IMR-90 (cell line): ENCODE data around the gene CDRT4. TPM values are rescaled to one million over a fixed set of nuclear protein-coding genes. Genes with fewer than 3 reads are reported as not detected.

Experiments
- ATAC-seq: fragments of 200-7000 bp; cut with Tn5 transposase; 2 replicates; pipeline ENCODE4 v1.9.1; 2020; ENCODE audit warnings: low read depth, mild to moderate bottlenecking, moderate library complexity
- BruUV-seq: library from RNA; stranded (reverse); fragments of 400-500 nt; replicated peaks from 2 replicates; lab custom pipeline; 2021; lab: Mats Ljungman, UMichigan
- CTCF ChIA-PET: fragments of 300-600 bp; formaldehyde crosslinking; extraction: SDS; loops from one replicate; lab custom pipeline; 2021; ENCODE audit warnings: antibody characterized with exemption; lab: Yijun Ruan, JAX
- POLR2A ChIA-PET: fragments of 300-600 bp; sonication (Branson Sonifier 250); formaldehyde crosslinking; loops from one replicate; lab custom pipeline; 2022; ENCODE audit warnings: antibody characterized with exemption; ENCODE audit not compliant: unreplicated experiment; lab: Charles Lee
- DNase-seq: peaks from one replicate; pipeline ENCODE4 v3.0.0; 2013
- H2AFZ ChIP-seq: replicated peaks from 2 replicates; pipeline ENCODE3; 2013; ENCODE audit warnings: low read length, mild to moderate bottlenecking; ENCODE audit not compliant: poor library complexity
- H2AK5ac ChIP-seq: 2 replicates; pipeline ENCODE4 v1.6.1; 2013; ENCODE audit warnings: low read depth, low read length, inconsistent platforms
- H2AK9ac ChIP-seq: replicated peaks from 2 replicates; pipeline ENCODE3; 2013; ENCODE audit warnings: mild to moderate bottlenecking, low read depth, low read length, moderate library complexity; ENCODE audit not compliant: poor library complexity
- H2BK120ac ChIP-seq: 2 replicates; pipeline ENCODE4 v1.6.1; 2013; ENCODE audit warnings: low read depth, low read length, inconsistent platforms
- H2BK15ac ChIP-seq: 3 replicates; pipeline ENCODE4 v1.6.1; 2013; ENCODE audit warnings: low read depth, low read length, inconsistent platforms
- H2BK20ac ChIP-seq: 2 replicates; pipeline ENCODE4 v1.6.1; 2013; ENCODE audit warnings: low read depth, mild to moderate bottlenecking, inconsistent platforms, low read length, moderate library complexity
- H2BK5ac ChIP-seq: 2 replicates; pipeline ENCODE4 v1.6.1; 2013; ENCODE audit warnings: mild to moderate bottlenecking, low read depth, low read length, inconsistent platforms; ENCODE audit not compliant: poor library complexity, severe bottlenecking
- H3K14ac ChIP-seq: replicated peaks from 2 replicates; pipeline ENCODE4 v1.6.1; 2013; ENCODE audit warnings: low read depth, low read length, inconsistent platforms
- H3K18ac ChIP-seq: 2 replicates; pipeline ENCODE4 v1.6.1; 2013; ENCODE audit warnings: low read depth, low read length, control low read depth
- H3K23ac ChIP-seq: 2 replicates; pipeline ENCODE4 v1.6.1; 2013; ENCODE audit warnings: low read depth, low read length, inconsistent platforms
- H3K27ac ChIP-seq: 2 replicates; pipeline ENCODE4 v1.5.1; 2013; ENCODE audit warnings: mild to moderate bottlenecking, control low read depth, low read length; ENCODE audit not compliant: insufficient read depth
- H3K27me3 ChIP-seq: 2 replicates; pipeline ENCODE4 v1.6.1; 2013; ENCODE audit warnings: low read length; ENCODE audit not compliant: control insufficient read depth, insufficient read depth
- H3K36me3 ChIP-seq: 2 replicates; pipeline ENCODE4 v1.6.1; 2013; ENCODE audit warnings: low read length, mixed read lengths; ENCODE audit not compliant: control insufficient read depth, insufficient read depth
- H3K4ac ChIP-seq: 2 replicates; pipeline ENCODE4 v1.6.1; 2013; ENCODE audit warnings: low read depth, low read length, inconsistent platforms
- H3K4me1 ChIP-seq: 2 replicates; pipeline ENCODE4 v1.6.1; 2013; ENCODE audit warnings: low read length, mixed read lengths; ENCODE audit not compliant: control insufficient read depth, insufficient read depth
- H3K4me2 ChIP-seq: 2 replicates; pipeline ENCODE4 v1.6.1; 2013; ENCODE audit warnings: low read depth, mild to moderate bottlenecking, control low read depth, low read length, moderate library complexity
- H3K4me3 ChIP-seq: 2 replicates; pipeline ENCODE4 v1.5.1; 2013; ENCODE audit warnings: low read depth, mild to moderate bottlenecking, control low read depth, low read length, moderate library complexity; ENCODE audit not compliant: insufficient read depth
- H3K56ac ChIP-seq: 2 replicates; pipeline ENCODE4 v1.6.1; 2013; ENCODE audit warnings: low read length, inconsistent platforms; ENCODE audit not compliant: insufficient read depth; ENCODE audit errors: extremely low read depth
- H3K79me1 ChIP-seq, 2 experiments: 2 replicates each; pipeline ENCODE4 v1.6.1; 2013; ENCODE audit warnings: low read length in 2 of 2, inconsistent platforms in 1 of 2, low read depth in 1 of 2
- H3K9ac ChIP-seq: 2 replicates; pipeline ENCODE4 v1.6.1; 2013; ENCODE audit warnings: low read depth, low read length, control low read depth
- H3K9me1 ChIP-seq: 2 replicates; pipeline ENCODE4 v1.6.1; 2013; ENCODE audit warnings: low read length, inconsistent platforms; ENCODE audit not compliant: insufficient read depth
- H3K9me3 ChIP-seq: 2 replicates; pipeline ENCODE4 v1.6.1; 2013; ENCODE audit warnings: low read length; ENCODE audit not compliant: control insufficient read depth, insufficient read depth
- H4K20me1 ChIP-seq: 2 replicates; pipeline ENCODE4 v1.6.1; 2013; ENCODE audit warnings: low read length, inconsistent platforms; ENCODE audit not compliant: insufficient read depth
- H4K5ac ChIP-seq: 2 replicates; pipeline ENCODE4 v1.6.1; 2013; ENCODE audit warnings: mild to moderate bottlenecking, low read depth, low read length, control low read depth
- H4K8ac ChIP-seq, 2 experiments: 2 replicates each; pipeline ENCODE4 v1.6.1; 2013; ENCODE audit warnings: low read depth in 2 of 2, low read length in 2 of 2, control low read depth in 1 of 2, inconsistent platforms in 1 of 2
- H4K91ac ChIP-seq: 2 replicates; pipeline ENCODE4 v1.6.1; 2013; ENCODE audit warnings: low read depth, low read length, inconsistent platforms; ENCODE audit not compliant: insufficient read depth
- CHD1 ChIP-seq: IDR thresholded peaks from 2 replicates; pipeline ENCODE4 v1.6.1; 2012; ENCODE audit warnings: low read depth, low read length, improper control_type of control experiment
- RFX5 ChIP-seq: IDR thresholded peaks from 2 replicates; pipeline ENCODE4 v1.8.0; 2012; ENCODE audit warnings: low read depth, mild to moderate bottlenecking, low read length, moderate library complexity
- WGBS, 2 experiments: methylation state at CpG; one replicate each; pipeline versions ENCODE4 v1.1.5 to v1.1.7; 2013; ENCODE audit warnings: missing lambda C conversion rate in 2 of 2; ENCODE audit not compliant: insufficient read length in 1 of 2; ENCODE audit errors: extremely low coverage in 2 of 2; 5-methylcytosine and 5-hydroxymethylcytosine counted together
- dilution Hi-C: fragments of 300-500 bp; cut with HindIII; formaldehyde crosslinking; loops from one replicate; pipeline ENCODE4 v1.14.3; 2018; ENCODE audit warnings: low sequenced_read_pairs; ENCODE audit not compliant: unreplicated experiment
- in situ Hi-C: fragments of 300-500 bp; cut with MboI; formaldehyde crosslinking; loops from 3 replicates; pipeline ENCODE4 v1.14.3; 2019; ENCODE audit warnings: low sequenced_read_pairs, inconsistent platforms, mixed read lengths
- intact Hi-C: fragments of 100-400 bp; cut with micrococcal nuclease; formaldehyde crosslinking; loops from 2 replicates; pipeline ENCODE4 v1.10.0; 2022
- polyA plus RNA-seq, 3 experiments: library from polyadenylated mRNA; depleted of rRNA; stranded (reverse); fragments of >200 nt; gene quantifications; 2 replicates each; pipeline ENCODE4 v1.2.3, GENCODE V29; 2012; ENCODE audit warnings: low replicate concordance in 1 of 3
- total RNA-seq: library from RNA; depleted of rRNA; stranded (reverse); fragments of >200 nt; gene quantifications from 2 replicates; pipeline ENCODE4 v1.2.3, GENCODE V29; 2012
- TF ChIP-seq, protein P1 (sequence below): fragments of 150-350 bp; IDR thresholded peaks from 2 replicates; pipeline ENCODE4 v1.6.1; 2017; ENCODE audit warnings: mild to moderate bottlenecking, antibody characterized with exemption, low read length, low read depth

Gene CDRT4
- total and polyA plus RNA-seq, 2 of the 4 experiments (the other 2 are of a cell fraction) = 0.90 to 3.7 TPM

DNA sequence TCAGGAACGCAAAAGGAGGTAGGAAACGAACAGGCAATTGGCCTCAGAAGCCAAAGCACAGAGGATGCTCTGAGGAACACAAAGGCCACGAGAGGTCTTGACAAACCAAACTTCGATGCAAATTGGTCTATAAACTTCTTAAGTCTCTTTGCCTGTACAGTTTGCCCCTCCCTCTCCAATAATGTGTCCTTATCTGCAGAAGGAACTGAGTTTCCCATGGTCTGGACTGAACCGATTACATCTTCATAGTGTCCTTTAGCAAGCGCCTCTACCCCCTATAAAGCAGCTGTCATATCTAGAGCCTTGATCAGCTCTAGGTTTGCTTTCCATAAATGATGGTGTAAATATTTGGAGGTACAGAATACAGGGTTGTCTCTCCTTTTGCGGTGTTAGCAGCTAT is 3.1 kb upstream of the CDRT4 start:
- no peaks in the 10 kb centered on the region for H3K27me3 ChIP-seq
- TF ChIP-seq CHD1 (no peak), RFX5 (no peak)
- TF ChIP-seq, protein P1, sequence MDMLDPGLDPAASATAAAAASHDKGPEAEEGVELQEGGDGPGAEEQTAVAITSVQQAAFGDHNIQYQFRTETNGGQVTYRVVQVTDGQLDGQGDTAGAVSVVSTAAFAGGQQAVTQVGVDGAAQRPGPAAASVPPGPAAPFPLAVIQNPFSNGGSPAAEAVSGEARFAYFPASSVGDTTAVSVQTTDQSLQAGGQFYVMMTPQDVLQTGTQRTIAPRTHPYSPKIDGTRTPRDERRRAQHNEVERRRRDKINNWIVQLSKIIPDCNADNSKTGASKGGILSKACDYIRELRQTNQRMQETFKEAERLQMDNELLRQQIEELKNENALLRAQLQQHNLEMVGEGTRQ = no peak
- ATAC-seq (no peak), DNase-seq (no peak)
- H2AK9ac ChIP-seq = no peak overlapping the region
- H3K79me1 ChIP-seq = no peaks in the 10 kb centered on the region
- no peak overlapping the region for H2AFZ ChIP-seq
- peaks cover 1% of the 10 kb centered on the region; the same call in 1 of the 2 replicates for H3K9me1 ChIP-seq
- no peak overlapping the region for H3K14ac ChIP-seq
- no TSS peak for BruUV-seq
- H3K56ac ChIP-seq = no peak overlapping the region
- H3K36me3 ChIP-seq = no peaks in the 10 kb centered on the region
- no peak overlapping the region for H2BK20ac ChIP-seq
- no peak overlapping the region for H4K8ac ChIP-seq
- no peak overlapping the region for H3K9ac ChIP-seq
- ChIA-PET CTCF (interaction anchor here (0.8 kb wide), 1 partner anchor 8 kb away, joined by 3 read pairs; no protein-coding TSS in a partner anchor), POLR2A (no interaction called here)
- no peak overlapping the region for H3K4me3 ChIP-seq
- no peaks in the 10 kb centered on the region for H3K9me3 ChIP-seq
- H2AK5ac ChIP-seq = no peak overlapping the region
- no peak overlapping the region for H4K91ac ChIP-seq
- intact Hi-C loops (no loop called here), in situ Hi-C loops (no loop called here), dilution Hi-C loops (no loop called here)
- H3K27ac ChIP-seq = no peak overlapping the region
- no peak overlapping the region for H3K4ac ChIP-seq
- no peak overlapping the region for H2BK120ac ChIP-seq
- no peak overlapping the region for H3K23ac ChIP-seq
- H3K4me2 ChIP-seq = no peak overlapping the region
- no peaks in the 10 kb centered on the region for H3K4me1 ChIP-seq
- no peak overlapping the region for H4K5ac ChIP-seq
- peaks cover 3% of the 10 kb centered on the region; the same call in 1 of the 2 replicates for H4K20me1 ChIP-seq
- WGBS, 2 experiments = 72% methylated on average over 2 of the region's 7 CpGs; no CpG with 5 or more reads in 1 of the 2 experiments
- H3K18ac ChIP-seq = no peak overlapping the region
- H2BK15ac ChIP-seq = no peak overlapping the region
- no peak overlapping the region for H2BK5ac ChIP-seq
